ENCODE data around the gene NUPR1.
"Not testable (repeated sequence)": the region's sequence is repeated elsewhere in the genome, so short reads cannot be mapped to it uniquely, and the experiment has no call there.

NUPR1 gene

GRCh38 chr16:28528463-28528867 lies 10.3 kb downstream of the NUPR1 start:
- ATAC-seq (replicated peaks) (no peak), DNase-seq (no peak)
- no peaks in the 10 kb centered on the region for H3K27me3 Mint-ChIP-seq
- peaks cover 0 to 2% of the 10 kb centered on the region in 2 donors for H3K4me1 Mint-ChIP-seq (ENCODE audit: low read depth in 2 of 2)
- H3K27ac Mint-ChIP-seq: no peak overlapping the region
- no peak overlapping the region for H3K4me3 Mint-ChIP-seq
- H3K36me3 Mint-ChIP-seq (ENCODE audit: insufficient read depth): no peaks in the 10 kb centered on the region
- H3K9me3 Mint-ChIP-seq: no peaks in the 10 kb centered on the region

- no peaks in the 10 kb centered on the region for H3K36me3 Mint-ChIP-seq (ENCODE audit: insufficient read depth)
- no peak for DNase-seq
- no peak for ATAC-seq (replicated peaks)
- no peak overlapping the region for H3K4me3 Mint-ChIP-seq
- no peak overlapping the region for H3K27ac Mint-ChIP-seq
- H3K9me3 Mint-ChIP-seq: no peaks in the 10 kb centered on the region
- H3K27me3 Mint-ChIP-seq: no peaks in the 10 kb centered on the region
- peaks cover 2% of the 10 kb centered on the region in 2 donors for H3K4me1 Mint-ChIP-seq (ENCODE audit: low read depth in 2 of 2)
Measured at GRCh38 chr16:28527985-28528384, 10.8 kb downstream of the NUPR1 start.

GRCh38 chr16:28527100-28527785 lies 11.5 kb downstream of the NUPR1 start:
- H3K4me3 Mint-ChIP-seq; H3K36me3 Mint-ChIP-seq (ENCODE audit: insufficient read depth); H3K9me3 Mint-ChIP-seq; H3K27me3 Mint-ChIP-seq; H3K4me1 Mint-ChIP-seq (ENCODE audit: low read depth in 2 of 2); DNase-seq; ATAC-seq (replicated peaks); H3K27ac Mint-ChIP-seq: not testable (repeated sequence)

GRCh38 chr16:28526201-28527099 lies 12.3 kb downstream of the NUPR1 start:
- Mint-ChIP-seq H3K27ac (peak overlapping the region in 1 of 2 donors; percentile 1), H3K36me3 (ENCODE audit: insufficient read depth) (no peaks in the 10 kb centered on the region)

GRCh38 chr16:28524681-28525171 lies 14.0 kb downstream of the NUPR1 start:
- Mint-ChIP-seq H3K36me3 (ENCODE audit: insufficient read depth) (no peaks in the 10 kb centered on the region), H3K4me3 (no peak overlapping the region), H3K4me1 (ENCODE audit: low read depth in 2 of 2) (peaks cover 0 to 4% of the 10 kb centered on the region in 2 donors), H3K27me3 (no peaks in the 10 kb centered on the region), H3K9me3 (no peaks in the 10 kb centered on the region), H3K27ac (peak overlapping the region in 1 of 2 donors; percentile 63)
- no peak for ATAC-seq (replicated peaks)
- no peak for DNase-seq

More at GRCh38 chr16:28526201-28527099, 12.3 kb downstream of the NUPR1 start:
- no peaks in the 10 kb centered on the region for H3K9me3 Mint-ChIP-seq
- no peak for DNase-seq
- no peaks in the 10 kb centered on the region for H3K27me3 Mint-ChIP-seq
- peaks cover 0 to 4% of the 10 kb centered on the region in 2 donors for H3K4me1 Mint-ChIP-seq (ENCODE audit: low read depth in 2 of 2)
- H3K4me3 Mint-ChIP-seq: no peak overlapping the region
- no peak for ATAC-seq (replicated peaks)

GRCh38 chr16:28522792-28523191 lies 16.0 kb downstream of the NUPR1 start:
- ATAC-seq (replicated peaks): no peak
- no peak overlapping the region for H3K27ac Mint-ChIP-seq
- no peak for DNase-seq
- peaks cover 0 to 4% of the 10 kb centered on the region in 2 donors for H3K4me1 Mint-ChIP-seq (ENCODE audit: low read depth in 2 of 2)
- no peak overlapping the region for H3K4me3 Mint-ChIP-seq
- H3K36me3 Mint-ChIP-seq (ENCODE audit: insufficient read depth): no peaks in the 10 kb centered on the region
- H3K27me3 Mint-ChIP-seq: no peaks in the 10 kb centered on the region
- no peaks in the 10 kb centered on the region for H3K9me3 Mint-ChIP-seq

GRCh38 chr16:28521436-28521835 lies 17.3 kb downstream of the NUPR1 start:
- Mint-ChIP-seq H3K27me3 (no peaks in the 10 kb centered on the region), H3K9me3 (no peaks in the 10 kb centered on the region), H3K27ac (no peak overlapping the region), H3K36me3 (ENCODE audit: insufficient read depth) (no peaks in the 10 kb centered on the region), H3K4me3 (no peak overlapping the region), H3K4me1 (ENCODE audit: low read depth in 2 of 2) (peaks cover 0 to 4% of the 10 kb centered on the region in 2 donors)
- ATAC-seq (replicated peaks) (no peak), DNase-seq (no peak)

GRCh38 chr16:28520672-28521071 lies 18.1 kb downstream of the NUPR1 start:
- Mint-ChIP-seq H3K9me3 (no peaks in the 10 kb centered on the region), H3K4me1 (ENCODE audit: low read depth in 2 of 2) (peaks cover 0 to 4% of the 10 kb centered on the region in 2 donors), H3K27me3 (no peaks in the 10 kb centered on the region), H3K27ac (no peak overlapping the region), H3K4me3 (no peak overlapping the region), H3K36me3 (ENCODE audit: insufficient read depth) (no peaks in the 10 kb centered on the region)
- ATAC-seq (replicated peaks): no peak
- no peak for DNase-seq

GRCh38 chr16:28514246-28514645 lies 24.5 kb downstream of the NUPR1 start:
- Mint-ChIP-seq H3K36me3 (ENCODE audit: insufficient read depth) (no peaks in the 10 kb centered on the region), H3K4me1 (ENCODE audit: low read depth in 2 of 2) (peaks cover 0 to 4% of the 10 kb centered on the region in 2 donors), H3K27me3 (no peaks in the 10 kb centered on the region), H3K4me3 (no peak overlapping the region), H3K27ac (peak overlapping the region in 1 of 2 donors; percentile 59), H3K9me3 (no peaks in the 10 kb centered on the region)
- ATAC-seq (replicated peaks) (no peak), DNase-seq (no peak)

GRCh38 chr16:28513484-28514181 lies 25.1 kb downstream of the NUPR1 start:
- H3K9me3 Mint-ChIP-seq: no peaks in the 10 kb centered on the region
- peaks cover 0 to 4% of the 10 kb centered on the region in 2 donors for H3K4me1 Mint-ChIP-seq (ENCODE audit: low read depth in 2 of 2)
- no peak for ATAC-seq (replicated peaks)
- no peak overlapping the region for H3K27ac Mint-ChIP-seq
- no peaks in the 10 kb centered on the region for H3K36me3 Mint-ChIP-seq (ENCODE audit: insufficient read depth)
- DNase-seq: no peak
- no peaks in the 10 kb centered on the region for H3K27me3 Mint-ChIP-seq
- H3K4me3 Mint-ChIP-seq: no peak overlapping the region

GRCh38 chr16:28511801-28512789 lies 26.7 kb downstream of the NUPR1 start:
- Mint-ChIP-seq H3K4me1 (ENCODE audit: low read depth in 2 of 2) (peaks cover 9 to 14% of the 10 kb centered on the region in 2 donors), H3K9me3 (no peaks in the 10 kb centered on the region), H3K27ac (no peak overlapping the region), H3K27me3 (no peaks in the 10 kb centered on the region), H3K36me3 (ENCODE audit: insufficient read depth) (no peaks in the 10 kb centered on the region), H3K4me3 (no peak overlapping the region)
- ATAC-seq (replicated peaks): no peak
- DNase-seq: no peak

- Mint-ChIP-seq H3K27ac (no peak overlapping the region), H3K4me3 (no peak overlapping the region), H3K9me3 (no peaks in the 10 kb centered on the region), H3K4me1 (ENCODE audit: low read depth in 2 of 2) (peaks cover 14 to 16% of the 10 kb centered on the region in 2 donors), H3K36me3 (ENCODE audit: insufficient read depth) (no peaks in the 10 kb centered on the region), H3K27me3 (no peaks in the 10 kb centered on the region)
- no peak for ATAC-seq (replicated peaks)
- DNase-seq: no peak
Measured at GRCh38 chr16:28511031-28511430, 27.7 kb downstream of the NUPR1 start.

Data from effector memory CD8-positive, alpha-beta T cell (primary cell).